Measurements from ENCODE around the gene DUOX1.
"Not testable (repeated sequence)": the region's sequence is repeated elsewhere in the genome, so short reads cannot be mapped to it uniquely, and the experiment has no call there.

DUOX1 gene

DNA sequence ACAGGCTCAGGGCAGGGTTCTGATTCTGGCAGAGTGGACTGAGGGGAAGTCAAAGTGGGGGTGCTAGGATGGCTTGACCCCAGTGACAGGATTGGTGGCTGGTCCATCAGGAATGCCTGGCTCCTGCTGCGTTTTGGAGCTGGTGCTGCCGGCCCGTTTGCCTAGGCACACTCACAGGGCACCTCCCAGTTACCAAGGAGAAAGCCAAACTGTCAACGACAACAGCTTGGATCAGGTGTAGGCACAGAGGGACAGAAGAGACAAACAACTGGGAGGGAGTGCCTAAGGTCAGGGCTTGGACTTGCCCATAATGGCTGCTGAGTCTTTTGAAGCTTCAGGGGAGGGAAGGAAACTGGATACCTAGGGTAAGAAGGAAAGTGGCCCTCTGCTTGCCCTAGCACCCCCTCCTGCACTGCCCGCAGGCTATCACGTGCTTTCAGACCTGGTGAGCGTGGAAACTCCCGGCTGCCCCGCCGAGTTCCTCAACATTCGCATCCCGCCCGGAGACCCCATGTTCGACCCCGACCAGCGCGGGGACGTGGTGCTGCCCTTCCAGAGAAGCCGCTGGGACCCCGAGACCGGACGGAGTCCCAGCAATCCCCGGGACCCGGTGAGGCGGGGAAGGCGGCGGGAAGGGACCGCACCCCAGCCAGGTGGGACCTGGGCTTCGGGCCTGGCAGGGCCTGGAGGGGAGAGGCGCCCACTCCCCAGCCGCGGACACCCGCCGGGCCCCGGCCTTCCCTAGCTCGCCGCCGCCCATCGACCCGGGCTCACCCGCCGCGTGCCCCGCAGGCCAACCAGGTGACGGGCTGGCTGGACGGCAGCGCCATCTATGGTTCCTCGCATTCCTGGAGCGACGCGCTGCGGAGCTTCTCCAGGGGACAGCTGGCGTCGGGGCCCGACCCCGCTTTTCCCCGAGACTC, 5.1 kb downstream of the DUOX1 start:
- Histone ChIP-seq H3K4ac (ENCODE audit: low read depth in 1 of 2, low read length in 2 of 2) (no peak overlapping the region), H3K36me3 (ENCODE audit: control insufficient read depth in 1 of 2, insufficient read depth in 2 of 2, low read depth in 1 of 2, low read length in 2 of 2) (no peaks in the 10 kb centered on the region), H2BK12ac (ENCODE audit: low read length in 2 of 2) (no peak overlapping the region), H3K9me3 (ENCODE audit: control insufficient read depth, low read length) (no peaks in the 10 kb centered on the region), H2BK15ac (ENCODE audit: low read depth, poor library complexity, severe bottlenecking) (no peak overlapping the region), H3K9ac (ENCODE audit: low read length) (no peak overlapping the region), H3K14ac (ENCODE audit: low read length in 2 of 2) (no peak overlapping the region), H3K79me1 (replicated peaks; ENCODE audit: low read length, poor library complexity, severe bottlenecking) (no peaks in the 10 kb centered on the region), H2AFZ (ENCODE audit: low read depth, low read length) (no peak overlapping the region), H3K27me3 (ENCODE audit: control insufficient read depth in 1 of 2, insufficient read depth in 1 of 2, low read length in 2 of 2) (peaks cover 60 to 74% of the 10 kb centered on the region in 2 experiments), H3K4me1 (ENCODE audit: control insufficient read depth, insufficient read depth, low read depth, low read length) (peaks cover 3% of the 10 kb centered on the region), H4K91ac (ENCODE audit: low read length) (no peak overlapping the region), H4K8ac (ENCODE audit: low read length) (no peak overlapping the region), H3K27ac (ENCODE audit: low read length, poor library complexity, severe bottlenecking) (no peak overlapping the region), H3K4me3 (ENCODE audit: insufficient read depth in 1 of 2, low read depth in 1 of 2, low read length in 2 of 2) (no peak overlapping the region), H2AK5ac (ENCODE audit: low read length, severe bottlenecking) (no peak overlapping the region), H2BK120ac (ENCODE audit: low read depth, low read length) (no peak overlapping the region), H2BK5ac (ENCODE audit: low read depth, low read length, poor library complexity, severe bottlenecking) (no peak overlapping the region), H3K23ac (ENCODE audit: low read length in 2 of 2) (no peak overlapping the region), H3K18ac (ENCODE audit: low read depth in 1 of 2, low read length in 2 of 2) (no peak overlapping the region), H3K4me2 (ENCODE audit: low read length, poor library complexity, severe bottlenecking) (no peak overlapping the region)
- DNase-seq, result no peak
- 15% methylated on average over 35 of the region's 57 CpGs for WGBS

DNA sequence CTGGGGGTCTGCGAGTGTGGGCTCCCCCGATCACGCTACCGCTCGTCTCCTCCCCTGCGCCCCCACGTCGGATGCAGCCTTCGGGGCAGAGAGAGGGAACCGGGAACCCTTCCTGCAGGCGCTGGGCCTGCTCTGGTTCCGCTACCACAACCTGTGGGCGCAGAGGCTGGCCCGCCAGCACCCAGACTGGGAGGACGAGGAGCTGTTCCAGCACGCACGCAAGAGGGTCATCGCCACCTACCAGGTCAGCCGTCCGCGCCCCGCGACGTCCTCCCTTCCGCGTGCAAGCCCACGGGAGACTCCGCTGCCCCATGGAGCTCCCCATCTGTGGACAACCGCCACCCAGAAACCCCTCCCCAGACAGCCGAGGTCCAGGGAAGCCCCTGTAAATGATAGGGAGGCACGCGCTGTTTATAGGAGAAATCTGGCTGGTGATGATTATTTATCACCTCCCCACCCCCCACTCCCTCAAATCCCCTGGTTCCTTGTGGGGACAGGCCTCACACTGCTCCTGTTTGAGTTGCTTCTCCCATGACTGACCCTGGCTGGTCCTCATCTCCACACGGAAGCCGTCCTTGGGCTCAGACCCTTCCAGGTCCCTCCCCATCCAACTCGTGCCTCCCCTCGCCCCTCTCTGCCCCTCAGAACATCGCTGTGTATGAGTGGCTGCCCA, 6.0 kb downstream of the DUOX1 start:
- WGBS, result 20% methylated on average over 2 of the region's 37 CpGs
- not testable (repeated sequence) for H4K91ac ChIP-seq (ENCODE audit: low read length); H3K36me3 ChIP-seq (ENCODE audit: control insufficient read depth in 1 of 2, insufficient read depth in 2 of 2, low read depth in 1 of 2, low read length in 2 of 2); H3K23ac ChIP-seq (ENCODE audit: low read length in 2 of 2); H3K9me3 ChIP-seq (ENCODE audit: control insufficient read depth, low read length); DNase-seq; H2BK12ac ChIP-seq (ENCODE audit: low read length in 2 of 2); H2BK120ac ChIP-seq (ENCODE audit: low read depth, low read length); H3K27ac ChIP-seq (ENCODE audit: low read length, poor library complexity, severe bottlenecking); H3K79me1 ChIP-seq (replicated peaks; ENCODE audit: low read length, poor library complexity, severe bottlenecking); H4K8ac ChIP-seq (ENCODE audit: low read length); H3K9ac ChIP-seq (ENCODE audit: low read length); H3K4ac ChIP-seq (ENCODE audit: low read depth in 1 of 2, low read length in 2 of 2); H3K18ac ChIP-seq (ENCODE audit: low read depth in 1 of 2, low read length in 2 of 2); H3K4me2 ChIP-seq (ENCODE audit: low read length, poor library complexity, severe bottlenecking); H2BK5ac ChIP-seq (ENCODE audit: low read depth, low read length, poor library complexity, severe bottlenecking); H3K4me3 ChIP-seq (ENCODE audit: insufficient read depth in 1 of 2, low read depth in 1 of 2, low read length in 2 of 2); H2AFZ ChIP-seq (ENCODE audit: low read depth, low read length); H3K14ac ChIP-seq (ENCODE audit: low read length in 2 of 2); H2BK15ac ChIP-seq (ENCODE audit: low read depth, poor library complexity, severe bottlenecking); H3K4me1 ChIP-seq (ENCODE audit: control insufficient read depth, insufficient read depth, low read depth, low read length); H2AK5ac ChIP-seq (ENCODE audit: low read length, severe bottlenecking)
- H3K27me3 ChIP-seq (ENCODE audit: control insufficient read depth in 1 of 2, insufficient read depth in 1 of 2, low read length in 2 of 2), result peaks cover 51 to 65% of the 10 kb centered on the region in 2 experiments

DNA sequence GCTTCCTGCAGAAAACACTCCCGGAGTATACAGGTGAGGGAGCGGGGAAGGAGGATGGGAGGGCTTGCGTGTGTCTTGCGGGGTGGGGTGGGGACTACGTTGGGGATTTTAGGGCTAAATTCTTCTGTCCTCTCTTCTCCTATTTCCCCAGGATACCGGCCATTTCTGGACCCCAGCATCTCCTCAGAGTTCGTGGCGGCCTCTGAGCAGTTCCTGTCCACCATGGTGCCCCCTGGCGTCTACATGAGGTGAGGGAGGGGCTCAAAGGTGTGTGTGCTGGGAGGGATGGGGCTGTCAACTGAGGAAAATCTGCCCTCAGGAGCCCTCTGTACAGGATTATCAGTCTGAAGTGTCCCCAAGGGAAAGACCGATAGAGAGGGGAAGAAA, 6.6 kb downstream of the DUOX1 start:
- no peak overlapping the region for H2AK5ac ChIP-seq (ENCODE audit: low read length, severe bottlenecking)
- H3K23ac ChIP-seq (ENCODE audit: low read length in 2 of 2), result no peak overlapping the region
- no peak overlapping the region for H3K4me3 ChIP-seq (ENCODE audit: insufficient read depth in 1 of 2, low read depth in 1 of 2, low read length in 2 of 2)
- H3K36me3 ChIP-seq (ENCODE audit: control insufficient read depth in 1 of 2, insufficient read depth in 2 of 2, low read depth in 1 of 2, low read length in 2 of 2), result no peaks in the 10 kb centered on the region
- H4K91ac ChIP-seq (ENCODE audit: low read length), result no peak overlapping the region
- no peak overlapping the region for H2BK15ac ChIP-seq (ENCODE audit: low read depth, poor library complexity, severe bottlenecking)
- H3K9ac ChIP-seq (ENCODE audit: low read length), result no peak overlapping the region
- no peak for DNase-seq
- H3K4ac ChIP-seq (ENCODE audit: low read depth in 1 of 2, low read length in 2 of 2), result no peak overlapping the region
- H4K8ac ChIP-seq (ENCODE audit: low read length), result no peak overlapping the region
- H2BK12ac ChIP-seq (ENCODE audit: low read length in 2 of 2), result no peak overlapping the region
- no peak overlapping the region for H2AFZ ChIP-seq (ENCODE audit: low read depth, low read length)
- H3K18ac ChIP-seq (ENCODE audit: low read depth in 1 of 2, low read length in 2 of 2), result no peak overlapping the region
- no peak overlapping the region for H3K14ac ChIP-seq (ENCODE audit: low read length in 2 of 2)
- H3K9me3 ChIP-seq (ENCODE audit: control insufficient read depth, low read length), result no peaks in the 10 kb centered on the region
- no peaks in the 10 kb centered on the region for H3K79me1 ChIP-seq (replicated peaks; ENCODE audit: low read length, poor library complexity, severe bottlenecking)
- H3K27me3 ChIP-seq (ENCODE audit: control insufficient read depth in 1 of 2, insufficient read depth in 1 of 2, low read length in 2 of 2), result peaks cover 46 to 63% of the 10 kb centered on the region in 2 experiments
- H2BK120ac ChIP-seq (ENCODE audit: low read depth, low read length), result no peak overlapping the region
- no peak overlapping the region for H3K4me2 ChIP-seq (ENCODE audit: low read length, poor library complexity, severe bottlenecking)
- no peak overlapping the region for H3K27ac ChIP-seq (ENCODE audit: low read length, poor library complexity, severe bottlenecking)
- H2BK5ac ChIP-seq (ENCODE audit: low read depth, low read length, poor library complexity, severe bottlenecking), result no peak overlapping the region
- WGBS, result 20% methylated on average over 6 of the region's 10 CpGs
- peaks cover 3% of the 10 kb centered on the region for H3K4me1 ChIP-seq (ENCODE audit: control insufficient read depth, insufficient read depth, low read depth, low read length)

DNA sequence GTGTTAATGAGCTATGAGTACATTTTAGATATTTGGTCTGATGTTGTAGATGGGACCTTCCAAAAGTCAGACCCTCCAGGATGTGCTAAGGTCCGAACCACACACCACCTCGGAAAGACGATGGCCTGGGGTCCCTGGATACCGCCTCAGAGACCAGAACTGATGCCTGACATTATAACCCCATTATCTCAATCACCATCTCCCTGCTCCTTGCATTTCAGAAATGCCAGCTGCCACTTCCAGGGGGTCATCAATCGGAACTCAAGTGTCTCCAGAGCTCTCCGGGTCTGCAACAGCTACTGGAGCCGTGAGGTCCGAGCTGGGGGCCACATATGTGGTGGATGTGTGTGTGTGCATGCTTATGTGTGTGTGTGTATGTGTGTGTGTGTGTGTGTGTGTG, 7.9 kb downstream of the DUOX1 start:
- Histone ChIP-seq H3K4me3 (ENCODE audit: insufficient read depth in 1 of 2, low read depth in 1 of 2, low read length in 2 of 2) (no peak overlapping the region), H3K4me1 (ENCODE audit: control insufficient read depth, insufficient read depth, low read depth, low read length) (peaks cover 3% of the 10 kb centered on the region), H2AFZ (ENCODE audit: low read depth, low read length) (no peak overlapping the region), H2BK15ac (ENCODE audit: low read depth, poor library complexity, severe bottlenecking) (no peak overlapping the region), H3K23ac (ENCODE audit: low read length in 2 of 2) (no peak overlapping the region), H3K79me1 (replicated peaks; ENCODE audit: low read length, poor library complexity, severe bottlenecking) (no peaks in the 10 kb centered on the region), H4K8ac (ENCODE audit: low read length) (no peak overlapping the region), H4K91ac (ENCODE audit: low read length) (no peak overlapping the region), H3K4me2 (ENCODE audit: low read length, poor library complexity, severe bottlenecking) (no peak overlapping the region), H3K18ac (ENCODE audit: low read depth in 1 of 2, low read length in 2 of 2) (no peak overlapping the region), H3K9me3 (ENCODE audit: control insufficient read depth, low read length) (no peaks in the 10 kb centered on the region), H2BK5ac (ENCODE audit: low read depth, low read length, poor library complexity, severe bottlenecking) (no peak overlapping the region), H3K36me3 (ENCODE audit: control insufficient read depth in 1 of 2, insufficient read depth in 2 of 2, low read depth in 1 of 2, low read length in 2 of 2) (no peaks in the 10 kb centered on the region), H2BK12ac (ENCODE audit: low read length in 2 of 2) (no peak overlapping the region), H3K27ac (ENCODE audit: low read length, poor library complexity, severe bottlenecking) (no peak overlapping the region), H3K4ac (ENCODE audit: low read depth in 1 of 2, low read length in 2 of 2) (no peak overlapping the region), H2BK120ac (ENCODE audit: low read depth, low read length) (no peak overlapping the region), H2AK5ac (ENCODE audit: low read length, severe bottlenecking) (no peak overlapping the region), H3K27me3 (ENCODE audit: control insufficient read depth in 1 of 2, insufficient read depth in 1 of 2, low read length in 2 of 2) (peaks cover 40 to 51% of the 10 kb centered on the region in 2 experiments), H3K14ac (ENCODE audit: low read length in 2 of 2) (no peak overlapping the region), H3K9ac (ENCODE audit: low read length) (no peak overlapping the region)
- WGBS, result 84% methylated on average over 8 of the region's 8 CpGs
- DNase-seq, result no peak

Measured in mesenchymal stem cell (in vitro differentiated cells and primary cell).